ENCODE results near the gene CHMP2A. TPM values are rescaled to one million over a fixed set of nuclear protein-coding genes. Genes with fewer than 3 reads are reported as not detected.

CHMP2A gene
- total and polyA plus RNA-seq, 2 of the 13 experiments (the other 11 are each of a cell fraction or from before 2014, with no cell fraction given) = 49.7 to 55.0 TPM

GRCh38 chr19:58536852-58537798 is 17.8 kb downstream of the CHMP2A start:
- in situ Hi-C loops (cut with HindIII; ENCODE audit: extremely low pct_ligation_motif_present, low pct_unique_long_range_greater_than_20kb) = no loop called here
- CTCF ChIA-PET (ENCODE audit: low intra/inter-chr PET ratio, low total read pairs) = no interaction called here
- no TSS peak for BruUV-seq (replicated peaks)

GRCh38 chr19:58535857-58536256 is 19.0 kb downstream of the CHMP2A start:
- POLR2A ChIA-PET = interaction anchor here (1.7 to 3.1 kb wide), 2 partner anchors 8 to 16 kb away, joined by 3 to 15 read pairs; partner anchors contain the start of genes TRIM28 and ZBTB45
- Histone ChIP-seq H3K27ac (ENCODE audit: extremely low read length, insufficient read depth, low read length) (no peak overlapping the region), H3K9ac (ENCODE audit: insufficient read depth, low read depth, low read length) (no peak overlapping the region), H2AFZ (ENCODE audit: low read length) (no peak overlapping the region), H4K20me1 (ENCODE audit: insufficient read depth, low read length) (no peaks in the 10 kb centered on the region), H3K4me3 (replicated peaks in 1 of 3; ENCODE audit: insufficient read depth in 1 of 3, low read depth in 2 of 3, low read length in 3 of 3) (no peak overlapping the region), H3K9me3 (ENCODE audit: low read length) (no peaks in the 10 kb centered on the region), H3K4me1 (ENCODE audit: insufficient read depth, low read length) (peaks cover 32% of the 10 kb centered on the region), H3K36me3 (replicated peaks in 1 of 2; ENCODE audit: control insufficient read depth in 1 of 2, insufficient read depth in 2 of 2, low read length in 2 of 2) (no peaks in the 10 kb centered on the region), H3K4me2 (ENCODE audit: low read depth, low read length) (no peak overlapping the region), H3K27me3 (ENCODE audit: control insufficient read depth in 1 of 2, insufficient read depth in 2 of 2, low read length in 2 of 2) (no peaks in the 10 kb centered on the region), H3K79me2 (ENCODE audit: insufficient read depth, low read length) (no peaks in the 10 kb centered on the region)
- FAIRE-seq (no peak), ATAC-seq (no peak), DNase-seq (ENCODE audit: low spot score) (no peak)
- no TSS peak for BruUV-seq (replicated peaks)
- in situ Hi-C loops (cut with HindIII; ENCODE audit: extremely low pct_ligation_motif_present, low pct_unique_long_range_greater_than_20kb) = no loop called here
- WGBS (ENCODE audit: low lambda C conversion rate) = 88% methylated on average over 3 of the region's 3 CpGs
- CTCF ChIA-PET (ENCODE audit: low intra/inter-chr PET ratio, low total read pairs) = no interaction called here
- intact Hi-C loops (cut with micrococcal nuclease; ENCODE audit: unreplicated experiment) = no loop called here
- TF ChIP-seq ZKSCAN1 (IDR thresholded peaks at IDR 0.05; ENCODE audit: low read length) = no peak
- no peak for TF ChIP-seq ZNF609 (CRISPR knock-in tag; IDR thresholded peaks at IDR 0.05; ENCODE audit: borderline replicate concordance)
- TF ChIP-seq ZNF615 (CRISPR knock-in tag; IDR thresholded peaks at IDR 0.05; ENCODE audit: borderline replicate concordance) = no peak
- no peak for TF ChIP-seq ZNF780A (CRISPR knock-in tag; IDR thresholded peaks at IDR 0.05)
- TF ChIP-seq ZNF496 (CRISPR knock-in tag; IDR thresholded peaks at IDR 0.05; ENCODE audit: insufficient replicate concordance) = no peak

More at GRCh38 chr19:58536852-58537798, 17.8 kb downstream of the CHMP2A start:
- TF ChIP-seq ZNF670 (CRISPR knock-in tag; IDR thresholded peaks at IDR 0.05; ENCODE audit: borderline replicate concordance) (no peak), ZBTB7A (CRISPR knock-in tag; IDR thresholded peaks at IDR 0.05) (no peak), ZNF740 (CRISPR knock-in tag; IDR thresholded peaks at IDR 0.05) (no peak), ZNF33B (CRISPR knock-in tag; IDR thresholded peaks at IDR 0.05) (no peak), HNF4A (CRISPR knock-in tag; IDR thresholded peaks at IDR 0.05) (peak; percentile 24; the same call in 1 of the 2 replicates), SNAPC5 (CRISPR knock-in tag; IDR thresholded peaks at IDR 0.05; ENCODE audit: borderline replicate concordance) (no peak), ZNF510 (CRISPR knock-in tag; IDR thresholded peaks at IDR 0.05; ENCODE audit: low read depth) (no peak)
- intact Hi-C loops (cut with micrococcal nuclease; ENCODE audit: unreplicated experiment) = no loop called here
- peak overlapping the region; percentile 76 for H3K4me2 ChIP-seq (ENCODE audit: low read depth, low read length)
- H3K9me3 ChIP-seq (ENCODE audit: low read length) = no peaks in the 10 kb centered on the region
- 52% methylated on average over 6 of the region's 8 CpGs for WGBS (ENCODE audit: low lambda C conversion rate)
- no peaks in the 10 kb centered on the region for H3K79me2 ChIP-seq (ENCODE audit: insufficient read depth, low read length)
- ATAC-seq (peak; percentile 67), DNase-seq (ENCODE audit: low spot score) (no peak), FAIRE-seq (no peak)
- POLR2A ChIA-PET = interaction anchor here (1.2 to 1.7 kb wide), 3 partner anchors 17 to 26 kb away, joined by 3 to 5 read pairs (median 3); partner anchors contain the start of genes SLC27A5 and ZBTB45
- H4K20me1 ChIP-seq (ENCODE audit: insufficient read depth, low read length) = no peaks in the 10 kb centered on the region
- no peak overlapping the region for H2AFZ ChIP-seq (ENCODE audit: low read length)
- H3K27me3 ChIP-seq (ENCODE audit: control insufficient read depth in 1 of 2, insufficient read depth in 2 of 2, low read length in 2 of 2) = no peaks in the 10 kb centered on the region
- H3K4me1 ChIP-seq (ENCODE audit: insufficient read depth, low read length) = peaks cover 32% of the 10 kb centered on the region
- no peaks in the 10 kb centered on the region for H3K36me3 ChIP-seq (replicated peaks in 1 of 2; ENCODE audit: control insufficient read depth in 1 of 2, insufficient read depth in 2 of 2, low read length in 2 of 2)
- no peak overlapping the region for H3K27ac ChIP-seq (ENCODE audit: extremely low read length, insufficient read depth, low read length)
- H3K4me3 ChIP-seq (replicated peaks in 1 of 3; ENCODE audit: insufficient read depth in 1 of 3, low read depth in 2 of 3, low read length in 3 of 3) = peak overlapping the region; percentile 23 to 57 (median 55); a peak in 5 of 6 replicates
- peak overlapping the region; percentile 47; the same call in 1 of the 2 replicates for H3K9ac ChIP-seq (ENCODE audit: insufficient read depth, low read depth, low read length)
